ENCODE data around the gene RBP7. TPM values are rescaled to one million over a fixed set of nuclear protein-coding genes. Genes with fewer than 3 reads are reported as not detected.
"Not testable (repeated sequence)": the region's sequence is repeated elsewhere in the genome, so short reads cannot be mapped to it uniquely, and the experiment has no call there.

The RBP7 gene
- total and polyA plus RNA-seq, 12 donors: 15.5 to 106 (median 27.9) TPM

DNA sequence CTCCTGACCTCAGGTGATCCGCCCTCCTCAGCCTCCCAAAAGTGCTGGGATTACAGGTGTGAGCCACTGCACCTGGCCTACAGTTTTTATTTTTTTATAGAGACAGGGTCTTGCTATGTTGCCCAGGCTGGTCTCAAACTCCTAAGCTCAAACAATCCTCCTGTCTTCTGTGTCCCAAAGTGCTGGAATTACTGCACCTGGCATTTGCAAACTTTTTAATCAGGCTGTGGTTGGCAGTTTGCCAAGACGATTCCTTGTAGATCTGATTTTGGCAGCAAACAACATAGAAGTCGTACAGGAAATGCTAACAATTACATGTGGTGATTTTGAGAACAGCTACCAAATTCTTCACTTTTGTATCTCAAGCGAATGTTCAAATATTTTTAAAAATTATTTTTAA, 10.1 kb downstream of the RBP7 start:
- peaks cover 0 to 18% (median 4%) of the 10 kb centered on the region in 9 donors for H3K4me1 ChIP-seq
- intact Hi-C loops (cut with DNase I): no loop called here
- ATAC-seq: no peak
- no peak for TF ChIP-seq CTCF (IDR thresholded peaks at IDR 0.05)
- H3K27ac ChIP-seq: peak overlapping the region in 3 of 10 donors; percentile 15 to 19 (median 15)
- H3K4me3 ChIP-seq: no peak overlapping the region
- H3K27me3 ChIP-seq: no peaks in the 10 kb centered on the region
- H3K36me3 ChIP-seq: peaks cover 0 to 49% (median 5%) of the 10 kb centered on the region in 9 donors
- H3K9me3 ChIP-seq: no peaks in the 10 kb centered on the region
- DNase-seq: peak in 1 of 2 donors; percentile 28
- 42 to 44% methylated on average over 4 of the region's 4 CpGs for WGBS, 2 donors

GRCh38 chr1:10014016-10014415, 17.0 kb downstream of the RBP7 start:
- Histone ChIP-seq H3K27ac (no peak overlapping the region), H3K36me3 (peaks cover 0 to 50% (median 0%) of the 10 kb centered on the region in 9 donors), H3K9me3 (no peaks in the 10 kb centered on the region), H3K27me3 (no peaks in the 10 kb centered on the region), H3K4me3 (no peak overlapping the region), H3K4me1 (peaks cover 0 to 10% (median 0%) of the 10 kb centered on the region in 9 donors)
- no peak for TF ChIP-seq CTCF (IDR thresholded peaks at IDR 0.05)
- intact Hi-C loops (cut with DNase I): no loop called here
- ATAC-seq (no peak), DNase-seq (no peak)
- 83 to 84% methylated on average over 5 of the region's 5 CpGs for WGBS, 2 donors

- H3K36me3 ChIP-seq: peaks cover 0 to 9% (median 0%) of the 10 kb centered on the region in 9 donors
- H3K9me3 ChIP-seq: no peaks in the 10 kb centered on the region
- TF ChIP-seq CTCF (IDR thresholded peaks at IDR 0.05): no peak
- no peak overlapping the region for H3K4me3 ChIP-seq
- ATAC-seq (no peak), DNase-seq (no peak)
- intact Hi-C loops (cut with DNase I): no loop called here
- no peak overlapping the region for H3K27ac ChIP-seq
- H3K4me1 ChIP-seq: peaks cover 0 to 10% (median 0%) of the 10 kb centered on the region in 9 donors
- H3K27me3 ChIP-seq: no peaks in the 10 kb centered on the region
These were observed 22.5 kb downstream of the RBP7 start for GRCh38 chr1:10019561-10019960.

GRCh38 chr1:10020086-10020485, 23.1 kb downstream of the RBP7 start:
- intact Hi-C loops (cut with DNase I): no loop called here
- WGBS, 2 donors: 82% methylated on average over 3 of the region's 3 CpGs
- Histone ChIP-seq H3K36me3 (peaks cover 0 to 8% (median 0%) of the 10 kb centered on the region in 9 donors), H3K4me3 (no peak overlapping the region), H3K27ac (no peak overlapping the region), H3K9me3 (peaks cover 0 to 1% (median 0%) of the 10 kb centered on the region in 11 donors), H3K27me3 (no peaks in the 10 kb centered on the region), H3K4me1 (peaks cover 0 to 10% (median 0%) of the 10 kb centered on the region in 9 donors)
- TF ChIP-seq CTCF (IDR thresholded peaks at IDR 0.05): no peak
- no peak for DNase-seq
- ATAC-seq: no peak

DNA sequence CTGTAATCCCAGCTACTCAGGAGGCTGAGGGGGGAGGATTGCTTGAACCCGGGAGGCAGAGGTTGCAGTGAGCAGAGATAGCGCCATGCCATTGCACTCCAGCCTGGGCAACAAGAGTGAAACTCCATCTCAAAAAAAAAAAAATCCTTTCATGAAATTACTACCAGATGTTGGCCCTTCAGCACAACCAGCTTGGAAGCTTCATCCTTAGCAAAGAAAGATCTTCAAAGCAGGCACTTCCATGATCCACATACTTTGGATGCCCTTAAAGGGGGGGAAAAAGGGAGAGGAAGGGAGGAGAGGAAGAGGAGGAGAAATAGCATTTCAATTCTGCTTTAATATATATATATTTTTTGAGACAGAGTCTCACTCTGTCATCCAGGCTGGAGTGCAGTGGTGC, 23.6 kb downstream of the RBP7 start:
- H3K4me3 ChIP-seq; DNase-seq; ATAC-seq; H3K36me3 ChIP-seq; intact Hi-C loops (cut with DNase I); H3K27ac ChIP-seq; H3K9me3 ChIP-seq; H3K27me3 ChIP-seq; H3K4me1 ChIP-seq: not testable (repeated sequence)
- WGBS, 2 donors: 80 to 81% methylated on average over 2 of the region's 2 CpGs

GRCh38 chr1:10021992-10022391, 25.0 kb downstream of the RBP7 start:
- H3K27ac ChIP-seq; DNase-seq; intact Hi-C loops (cut with DNase I); H3K9me3 ChIP-seq; H3K27me3 ChIP-seq; H3K4me3 ChIP-seq; ATAC-seq; H3K4me1 ChIP-seq; H3K36me3 ChIP-seq: not testable (repeated sequence)
- 89% methylated on average over 4 of the region's 4 CpGs for WGBS, 2 donors
